Fibroblast of skin of left quadriceps (primary cell): ENCODE measurements around the gene WFDC5.
A peak's percentile ranks its signal among the peaks of the same experiment; 100 is the strongest.
"Not testable (repeated sequence)": the region's sequence is repeated elsewhere in the genome, so short reads cannot be mapped to it uniquely, and the experiment has no call there.

Source experiments
- DNase-seq, 2 experiments: peaks; one replicate each; pipeline ENCODE4 v3.0.0-alpha.2; 2013; ENCODE audit warnings: low read depth in 2 of 2

Gene WFDC5

GRCh38 chr20:45114465-45115385 is at the start of gene WFDC5:
WFDC5 (minus strand) TSS chr20:45115174; CDS start chr20:45115083, 91 bp downstream.
- DNase-seq, result no peak

- DNase-seq, result no peak
These were observed 48.3 kb upstream of the WFDC5 start for GRCh38 chr20:45163083-45163803.

- peak; percentile 50 to 55 for DNase-seq
These were observed 43.0 kb upstream of the WFDC5 start for GRCh38 chr20:45157962-45158361.

GRCh38 chr20:45156713-45157112 is 41.7 kb upstream of the WFDC5 start:
- DNase-seq, result no peak

- DNase-seq, result not testable (repeated sequence)
These were observed 39.8 kb upstream of the WFDC5 start for GRCh38 chr20:45154794-45155193.

- no peak for DNase-seq
These were observed 39.2 kb upstream of the WFDC5 start for GRCh38 chr20:45154183-45154582.

- no peak for DNase-seq
These were observed 38.8 kb upstream of the WFDC5 start for GRCh38 chr20:45153752-45154151.

GRCh38 chr20:45153147-45153546 is 38.2 kb upstream of the WFDC5 start:
- no peak for DNase-seq

- DNase-seq, result no peak
These were observed 37.4 kb upstream of the WFDC5 start for GRCh38 chr20:45152405-45152804.

GRCh38 chr20:45149062-45149461 is 34.1 kb upstream of the WFDC5 start:
- DNase-seq, result no peak

- DNase-seq, result no peak
These were observed 25.9 kb upstream of the WFDC5 start for GRCh38 chr20:45140836-45141235.

GRCh38 chr20:45139733-45140375 is 24.9 kb upstream of the WFDC5 start:
- DNase-seq, result not testable (repeated sequence)

- DNase-seq, result no peak
These were observed 23.8 kb upstream of the WFDC5 start for GRCh38 chr20:45138561-45139300.

- DNase-seq, result no peak
These were observed 21.9 kb upstream of the WFDC5 start for GRCh38 chr20:45136911-45137310.

GRCh38 chr20:45128099-45128498 is 13.1 kb upstream of the WFDC5 start:
- DNase-seq, result no peak

- no peak for DNase-seq
These were observed 9.4 kb upstream of the WFDC5 start, which contains the start of gene WFDC12 for GRCh38 chr20:45124365-45124764. WFDC12 (minus strand) TSS chr20:45124465; CDS start chr20:45124447, 18 bp downstream.

- no peak for DNase-seq
These were observed 6.4 kb upstream of the WFDC5 start for GRCh38 chr20:45121388-45121787.

- DNase-seq, result no peak
These were observed 4.7 kb upstream of the WFDC5 start for GRCh38 chr20:45119556-45120266.

- DNase-seq, result no peak
These were observed 3.1 kb upstream of the WFDC5 start for GRCh38 chr20:45118028-45118427.

GRCh38 chr20:45117581-45117980 is 2.6 kb upstream of the WFDC5 start:
- no peak for DNase-seq

- DNase-seq, result no peak
These were observed 855 bp upstream of the WFDC5 start for GRCh38 chr20:45115829-45116228.
